ENCODE measurements around the gene SLC24A4.

The SLC24A4 gene

GRCh38 chr14:92516966-92517506, 194.1 kb downstream of the SLC24A4 start:
- DNase-seq (ENCODE audit: insufficient read length, low spot score) (no peak), FAIRE-seq (no peak)
- TF ChIP-seq SPI1 (IDR thresholded peaks at IDR 0.05; ENCODE audit: low read depth, low read length) (no peak), POLR2A (IDR thresholded peaks at IDR 0.05; ENCODE audit: low read depth, low read length) (no peak), PAX5 (IDR thresholded peaks at IDR 0.05; ENCODE audit: insufficient read depth, low read length, severe bottlenecking) (no peak), TAF1 (IDR thresholded peaks at IDR 0.05; ENCODE audit: low read depth, low read length) (no peak), POLR2AphosphoS5 (IDR thresholded peaks at IDR 0.05; ENCODE audit: low read depth, low read length) (no peak), POU2F2 (IDR thresholded peaks at IDR 0.05; ENCODE audit: low read depth, low read length) (no peak)

- DNase-seq (ENCODE audit: insufficient read length, low spot score), result no peak
- no peak for TF ChIP-seq PAX5 (IDR thresholded peaks at IDR 0.05; ENCODE audit: insufficient read depth, low read length, severe bottlenecking)
- no peak for TF ChIP-seq SPI1 (IDR thresholded peaks at IDR 0.05; ENCODE audit: low read depth, low read length)
- FAIRE-seq, result no peak
Observed at GRCh38 chr14:92517761-92518160, 194.8 kb downstream of the SLC24A4 start.

DNA sequence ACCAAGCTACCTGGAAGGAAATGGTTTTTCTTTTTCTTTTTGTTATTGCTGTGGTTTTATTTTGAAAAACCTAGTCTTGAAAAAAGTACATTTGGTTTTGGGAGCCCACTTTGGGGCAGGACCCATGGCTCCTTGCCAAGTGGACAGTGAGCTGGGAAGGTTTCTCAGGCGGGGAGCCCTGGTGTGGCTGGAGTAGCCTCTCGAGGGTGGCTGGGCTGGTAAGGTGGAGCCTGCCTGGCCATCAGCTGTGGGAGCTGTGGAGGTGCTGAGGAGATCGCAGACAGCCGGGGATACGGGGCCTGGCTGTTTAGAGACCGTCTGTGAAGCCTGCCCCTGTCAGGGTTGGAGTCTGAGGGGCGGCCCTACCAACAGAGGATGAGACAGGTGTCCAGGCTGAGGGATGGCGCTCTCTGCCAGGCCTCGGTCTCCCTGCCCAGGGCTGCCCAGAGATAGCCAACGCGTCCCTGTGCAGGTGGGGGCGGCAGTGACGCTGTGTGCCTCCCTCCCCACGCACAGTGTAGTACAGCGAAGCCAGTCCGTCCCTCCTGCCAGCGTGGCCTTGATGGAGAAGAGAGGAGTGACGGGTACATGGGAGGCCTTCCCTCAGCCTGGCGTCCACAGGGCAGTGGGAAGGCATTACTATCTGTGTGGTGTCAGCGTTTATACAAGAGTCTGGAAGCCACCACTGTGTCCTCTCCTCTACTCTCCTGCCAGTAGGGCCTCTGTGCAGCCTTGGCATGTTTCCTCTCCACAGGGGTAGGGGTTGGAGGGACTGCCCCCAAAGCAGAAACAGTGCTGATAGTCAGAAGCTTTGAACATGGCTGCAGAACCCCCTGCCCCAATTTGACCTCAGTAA, 196.5 kb downstream of the SLC24A4 start:
- FAIRE-seq, result no peak
- TF ChIP-seq POU2F2 (IDR thresholded peaks at IDR 0.05; ENCODE audit: low read depth, low read length) (no peak), SPI1 (IDR thresholded peaks at IDR 0.05; ENCODE audit: low read depth, low read length) (no peak), POLR2AphosphoS5 (IDR thresholded peaks at IDR 0.05; ENCODE audit: low read depth, low read length) (no peak), TAF1 (IDR thresholded peaks at IDR 0.05; ENCODE audit: low read depth, low read length) (no peak), POLR2A (IDR thresholded peaks at IDR 0.05; ENCODE audit: low read depth, low read length) (no peak), PAX5 (IDR thresholded peaks at IDR 0.05; ENCODE audit: insufficient read depth, low read length, severe bottlenecking) (no peak)
- no peak for DNase-seq (ENCODE audit: insufficient read length, low spot score)

DNA sequence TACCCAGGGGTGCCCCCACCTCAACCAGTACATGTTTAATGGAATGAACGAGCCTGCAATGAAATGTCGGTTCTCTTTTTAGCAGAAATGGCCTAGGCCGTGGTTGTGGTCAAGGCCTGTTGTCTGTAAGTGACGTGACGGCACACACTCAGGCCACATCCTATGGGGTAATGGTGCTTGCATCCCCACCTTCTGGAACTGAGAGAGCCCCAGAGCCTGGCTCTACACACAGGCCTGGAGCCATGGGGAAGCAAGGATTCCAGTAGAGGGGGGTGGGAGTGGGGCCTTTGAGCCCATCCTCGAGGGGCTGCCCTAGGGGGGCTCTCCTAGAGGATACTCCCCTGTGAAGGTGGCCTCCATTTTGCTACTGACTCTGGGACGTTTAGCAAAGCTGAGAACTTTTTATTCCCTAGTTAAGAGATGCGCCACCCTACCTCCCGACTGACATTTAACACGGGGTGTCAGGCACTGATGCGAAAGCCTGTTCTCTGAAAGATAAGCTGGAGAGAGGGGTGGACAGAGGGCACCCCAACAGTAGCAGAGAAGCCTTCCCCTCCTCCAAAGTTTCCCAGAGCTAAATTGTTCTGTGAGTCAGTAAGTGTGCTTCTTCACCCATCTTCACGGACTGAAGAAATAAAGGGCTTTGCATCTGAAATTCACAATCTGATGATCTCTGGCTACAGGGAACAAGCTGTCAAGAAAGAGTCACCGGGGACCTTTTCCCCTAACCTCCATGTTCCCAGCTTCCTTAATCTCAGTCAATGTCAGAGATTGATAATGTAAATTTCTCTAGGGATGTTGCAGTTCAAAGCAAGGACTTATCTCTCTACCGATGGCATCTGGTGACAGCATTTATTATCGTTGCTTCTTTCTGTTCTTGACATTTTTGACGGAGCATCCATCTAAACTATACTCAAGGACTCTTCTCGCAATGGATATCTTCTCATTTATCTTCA, 197.4 kb downstream of the SLC24A4 start:
- no peak for TF ChIP-seq TAF1 (IDR thresholded peaks at IDR 0.05; ENCODE audit: low read depth, low read length)
- TF ChIP-seq SPI1 (IDR thresholded peaks at IDR 0.05; ENCODE audit: low read depth, low read length), result no peak
- no peak for TF ChIP-seq PAX5 (IDR thresholded peaks at IDR 0.05; ENCODE audit: insufficient read depth, low read length, severe bottlenecking)
- no peak for TF ChIP-seq POLR2AphosphoS5 (IDR thresholded peaks at IDR 0.05; ENCODE audit: low read depth, low read length)
- no peak for TF ChIP-seq POU2F2 (IDR thresholded peaks at IDR 0.05; ENCODE audit: low read depth, low read length)
- no peak for TF ChIP-seq POLR2A (IDR thresholded peaks at IDR 0.05; ENCODE audit: low read depth, low read length)

GRCh38 chr14:92521058-92521415, 198.1 kb downstream of the SLC24A4 start:
- DNase-seq (ENCODE audit: insufficient read length, low spot score) (no peak), FAIRE-seq (no peak)
- TF ChIP-seq SPI1 (IDR thresholded peaks at IDR 0.05; ENCODE audit: low read depth, low read length), result no peak
- no peak for TF ChIP-seq TAF1 (IDR thresholded peaks at IDR 0.05; ENCODE audit: low read depth, low read length)
- no peak for TF ChIP-seq POLR2A (IDR thresholded peaks at IDR 0.05; ENCODE audit: low read depth, low read length)
- TF ChIP-seq POU2F2 (IDR thresholded peaks at IDR 0.05; ENCODE audit: low read depth, low read length), result no peak
- no peak for TF ChIP-seq PAX5 (IDR thresholded peaks at IDR 0.05; ENCODE audit: insufficient read depth, low read length, severe bottlenecking)
- TF ChIP-seq POLR2AphosphoS5 (IDR thresholded peaks at IDR 0.05; ENCODE audit: low read depth, low read length), result no peak

More for the DNA sequence above, 197.4 kb downstream of the SLC24A4 start:
- DNase-seq (ENCODE audit: insufficient read length, low spot score) (no peak), FAIRE-seq (no peak)

GRCh38 chr14:92523752-92524151, 200.8 kb downstream of the SLC24A4 start:
- no peak for FAIRE-seq
- TF ChIP-seq SPI1 (IDR thresholded peaks at IDR 0.05; ENCODE audit: low read depth, low read length) (no peak), TAF1 (IDR thresholded peaks at IDR 0.05; ENCODE audit: low read depth, low read length) (no peak), PAX5 (IDR thresholded peaks at IDR 0.05; ENCODE audit: insufficient read depth, low read length, severe bottlenecking) (no peak), POU2F2 (IDR thresholded peaks at IDR 0.05; ENCODE audit: low read depth, low read length) (no peak), POLR2AphosphoS5 (IDR thresholded peaks at IDR 0.05; ENCODE audit: low read depth, low read length) (no peak), POLR2A (IDR thresholded peaks at IDR 0.05; ENCODE audit: low read depth, low read length) (no peak)
- no peak for DNase-seq (ENCODE audit: insufficient read length, low spot score)

- no peak for TF ChIP-seq POLR2A (IDR thresholded peaks at IDR 0.05; ENCODE audit: low read depth, low read length)
- TF ChIP-seq POLR2AphosphoS5 (IDR thresholded peaks at IDR 0.05; ENCODE audit: low read depth, low read length), result no peak
- TF ChIP-seq SPI1 (IDR thresholded peaks at IDR 0.05; ENCODE audit: low read depth, low read length), result no peak
- TF ChIP-seq PAX5 (IDR thresholded peaks at IDR 0.05; ENCODE audit: insufficient read depth, low read length, severe bottlenecking), result no peak
- TF ChIP-seq TAF1 (IDR thresholded peaks at IDR 0.05; ENCODE audit: low read depth, low read length), result no peak
- no peak for TF ChIP-seq POU2F2 (IDR thresholded peaks at IDR 0.05; ENCODE audit: low read depth, low read length)
- FAIRE-seq (no peak), DNase-seq (ENCODE audit: insufficient read length, low spot score) (no peak)
Observed at GRCh38 chr14:92524602-92525185, 201.7 kb downstream of the SLC24A4 start.

DNA sequence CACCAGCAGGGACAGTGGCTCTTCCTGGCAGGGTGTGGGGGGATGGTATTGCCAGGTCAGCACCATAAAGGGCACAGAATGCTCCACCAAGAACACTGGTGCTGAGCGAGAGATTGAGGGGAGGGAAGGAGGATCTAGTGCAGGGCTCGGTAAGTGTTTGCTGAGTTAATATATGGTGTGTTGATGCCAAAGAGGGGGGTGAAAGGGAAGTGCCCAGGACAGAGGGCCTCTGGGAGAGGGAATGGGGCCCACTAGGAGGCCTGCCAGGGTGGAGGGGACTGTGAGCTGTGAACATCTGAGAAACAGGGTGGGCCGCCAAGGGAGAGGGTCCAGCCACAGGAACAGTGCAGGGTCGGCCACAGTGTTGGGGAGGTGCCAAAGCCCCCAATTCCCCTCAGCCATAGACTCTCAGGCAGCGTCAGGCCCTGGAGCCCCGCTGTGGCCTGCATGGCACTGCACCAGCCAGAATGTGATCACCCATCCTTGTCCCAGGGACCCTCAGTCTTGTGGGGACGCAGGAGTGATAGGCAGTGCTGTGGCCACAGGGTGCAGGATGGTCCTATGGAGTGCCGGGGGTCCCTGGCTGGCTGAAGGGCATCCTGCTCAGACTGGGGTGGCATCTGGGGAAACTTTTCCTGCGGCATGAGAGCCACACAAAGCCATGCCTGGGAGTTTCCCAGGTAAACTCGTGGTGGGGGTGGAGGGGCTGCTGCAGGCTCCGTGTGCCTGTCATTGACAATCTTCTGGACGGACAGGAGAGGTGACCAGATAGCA, 202.5 kb downstream of the SLC24A4 start:
- DNase-seq (ENCODE audit: insufficient read length, low spot score) (no peak), FAIRE-seq (no peak)
- TF ChIP-seq POLR2AphosphoS5 (IDR thresholded peaks at IDR 0.05; ENCODE audit: low read depth, low read length), result no peak
